RPMI8226 (cell line): ENCODE data around the gene ZFR2.
A peak's percentile ranks its signal among the peaks of the same experiment; 100 is the strongest.
"Not testable (repeated sequence)": the region's sequence is repeated elsewhere in the genome, so short reads cannot be mapped to it uniquely, and the experiment has no call there.

ENCODE experiments used
- DNase-seq: peaks from one replicate; pipeline ENCODE4 v3.0.0-alpha.2; 2015

Gene ZFR2

DNA sequence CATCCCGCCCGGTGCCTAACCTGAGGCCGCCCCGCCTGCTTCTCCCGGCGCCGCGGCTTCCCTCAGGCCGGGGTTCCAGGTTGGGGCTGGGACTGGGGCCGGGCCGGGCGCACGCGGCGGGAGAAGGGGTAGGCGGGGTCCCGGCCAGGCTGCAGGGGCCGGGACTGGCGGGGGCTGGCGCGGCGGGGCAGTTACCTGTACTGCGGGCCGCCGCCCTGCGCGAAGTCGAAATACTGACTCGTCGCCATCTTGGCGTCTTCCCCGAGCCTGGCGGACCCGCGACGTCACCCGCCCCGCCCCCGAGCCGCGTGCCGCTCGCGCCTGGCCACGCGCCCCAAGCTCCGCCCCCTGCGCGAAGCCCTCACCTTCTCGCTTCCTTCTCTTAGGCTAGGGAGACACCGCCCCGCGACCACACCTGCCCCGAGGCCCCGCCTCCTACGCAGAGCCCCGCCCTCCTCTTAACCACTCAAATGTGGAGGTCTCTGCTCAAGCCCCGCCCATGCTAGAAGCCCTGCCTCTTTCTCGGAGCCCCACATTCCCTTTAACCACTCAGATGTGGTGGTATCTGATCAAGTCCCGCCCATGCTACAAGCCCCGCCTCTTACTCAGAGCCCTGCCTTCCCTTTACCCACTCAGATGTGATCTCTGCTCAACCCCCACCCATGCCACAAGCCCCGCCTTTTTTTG is at the start of gene ZFR2:
Gene ZFR2, minus strand, starts transcription at position 269 of the 687 bp plus-strand sequence. Its CDS starts 21 bp downstream, at position 248.
- no peak for DNase-seq

DNA sequence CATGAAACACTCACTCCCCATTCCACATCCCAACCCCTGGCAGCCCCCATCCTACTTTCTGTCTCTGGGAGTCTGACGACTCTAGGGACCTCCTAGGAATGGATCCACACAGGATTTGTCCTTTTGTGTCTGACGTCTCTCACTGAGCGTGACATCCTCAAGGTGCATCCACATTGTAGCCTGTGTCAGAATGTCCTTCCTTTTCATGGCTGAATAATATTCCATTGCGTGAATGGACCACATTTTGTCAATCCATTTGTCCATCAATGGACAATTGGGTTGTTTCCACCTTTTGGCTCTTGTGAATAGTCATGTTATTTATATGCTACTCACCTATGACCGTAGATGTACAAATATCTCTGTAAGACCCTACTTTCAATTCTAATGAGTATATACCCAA is 47.2 kb upstream of the ZFR2 start:
- DNase-seq = no peak

DNA sequence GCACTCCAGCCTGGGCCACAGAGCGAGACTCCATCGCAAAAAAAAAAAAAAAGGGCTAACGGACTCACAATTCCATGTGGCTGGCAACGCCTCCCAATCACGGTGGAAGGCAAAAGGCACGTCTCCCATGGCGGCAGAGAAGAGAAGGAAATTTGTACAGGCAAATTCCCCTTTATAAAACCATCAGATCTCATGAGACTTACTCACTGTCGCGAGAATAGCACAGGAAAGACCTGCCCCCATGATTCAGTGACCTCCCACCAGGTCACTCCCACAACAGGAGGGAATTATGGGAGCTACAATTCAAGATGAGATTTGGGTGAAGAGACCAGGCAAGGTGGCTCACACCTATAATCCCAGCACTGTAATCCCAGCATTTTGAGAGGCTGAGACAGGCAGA is 45.4 kb upstream of the ZFR2 start:
- DNase-seq = no peak

DNA sequence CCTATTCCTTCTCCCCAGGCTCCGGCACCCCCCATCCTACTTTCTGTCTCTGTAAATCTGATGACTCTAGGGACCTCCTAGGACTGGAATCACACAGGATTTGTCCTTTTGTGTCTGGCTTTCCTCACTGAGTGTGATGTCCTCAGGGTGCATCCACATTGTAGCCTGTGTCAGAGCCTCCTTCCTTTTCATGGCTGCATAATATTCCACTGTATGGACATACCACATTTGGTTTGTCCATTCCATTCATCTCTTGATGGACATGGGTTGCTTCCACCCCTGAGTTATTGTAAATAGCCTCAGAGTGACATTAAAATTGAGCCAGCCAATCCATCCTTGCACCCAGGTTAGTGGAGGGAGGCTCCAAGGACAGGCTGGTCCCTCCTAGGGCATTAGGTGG is 41.3 kb upstream of the ZFR2 start:
- DNase-seq = no peak

DNA sequence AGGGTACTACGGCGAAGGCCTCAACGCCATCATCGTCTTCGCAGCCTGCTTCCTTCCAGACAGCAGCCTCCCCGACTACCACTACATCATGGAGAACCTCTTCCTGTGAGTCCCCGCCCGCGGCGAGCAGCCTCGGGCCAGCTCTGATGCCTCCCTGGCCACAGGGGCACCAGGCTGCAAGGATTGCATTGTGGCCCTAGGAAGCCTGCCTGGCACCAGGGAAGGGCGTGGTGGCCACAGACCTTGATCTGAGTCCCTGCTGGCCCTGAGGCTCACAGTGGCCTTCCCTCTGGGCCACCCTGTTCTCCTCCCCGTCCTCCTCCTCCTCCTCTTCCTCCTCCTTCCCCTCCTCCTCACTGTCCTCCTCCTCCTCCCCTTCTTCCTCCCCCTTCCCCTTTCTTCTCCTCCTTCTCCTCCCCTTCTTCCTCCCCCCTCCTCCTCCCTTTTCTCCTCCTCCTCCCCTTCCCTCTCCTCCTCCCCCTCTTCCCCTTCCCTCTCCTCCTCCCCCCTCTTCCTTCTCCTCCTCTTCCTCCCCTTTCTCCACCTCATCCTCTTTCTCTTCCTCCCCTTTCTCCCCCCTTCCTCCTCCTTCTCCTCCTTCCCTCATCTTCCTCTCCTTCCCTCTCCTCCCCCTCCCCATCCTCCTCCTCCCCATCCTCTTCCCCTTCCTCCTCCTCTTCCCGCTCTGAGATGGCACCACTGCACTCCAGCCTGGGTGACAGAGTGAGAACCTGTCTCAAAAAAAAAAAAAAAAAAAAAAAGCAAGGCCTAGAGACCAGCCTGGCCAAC is 39.6 kb upstream of the ZFR2 start:
- no peak for DNase-seq

DNA sequence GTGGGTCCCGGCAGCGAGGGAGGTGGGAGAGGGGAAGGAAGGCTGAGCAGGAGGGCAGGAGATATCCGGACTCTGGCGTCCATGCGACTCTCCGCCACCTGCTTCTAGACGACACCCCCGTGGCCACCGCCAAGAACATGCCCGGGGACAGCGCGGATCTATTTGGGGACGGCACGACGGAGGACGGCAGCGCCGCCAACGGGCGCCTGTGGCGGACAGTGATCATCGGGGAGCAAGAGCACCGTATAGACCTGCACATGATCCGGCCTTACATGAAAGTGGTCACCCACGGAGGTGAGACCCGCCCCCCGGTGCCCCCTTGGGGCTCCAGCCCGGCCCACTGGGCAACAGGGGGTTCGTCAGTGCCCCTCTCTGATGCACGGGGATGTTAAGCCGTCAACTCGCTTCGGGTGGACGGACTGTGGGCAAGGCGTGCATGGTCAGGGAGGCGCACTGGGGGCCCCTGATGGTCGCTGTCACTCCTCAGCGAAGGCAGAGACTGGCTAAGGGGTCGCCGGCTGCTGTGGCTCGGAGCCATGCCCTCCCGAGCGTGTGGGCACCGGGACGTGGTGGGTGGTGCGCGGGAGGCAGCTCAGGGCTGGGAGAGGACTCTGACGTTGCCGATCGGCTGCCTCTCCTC is 38.9 kb upstream of the ZFR2 start:
- DNase-seq = no peak

DNA sequence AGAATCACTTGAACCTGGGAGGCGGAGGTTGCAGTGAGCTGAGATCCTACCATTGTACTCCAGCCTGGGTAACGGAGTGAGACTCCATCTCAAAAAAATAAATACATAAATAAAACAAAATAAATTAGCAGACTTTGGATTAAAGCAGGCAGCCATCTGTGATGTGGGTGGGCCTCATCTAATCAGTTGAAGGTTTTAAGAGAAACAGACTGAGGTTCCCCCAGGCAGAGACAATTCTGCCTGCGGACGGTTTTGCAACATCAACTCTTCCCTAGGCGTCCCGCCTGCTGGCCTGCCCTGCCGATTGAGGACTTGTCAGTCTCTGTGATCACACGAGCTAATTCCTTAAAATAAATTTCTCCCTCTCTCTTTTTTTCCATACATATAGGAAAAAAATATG is 35.4 kb upstream of the ZFR2 start:
- no peak for DNase-seq

DNA sequence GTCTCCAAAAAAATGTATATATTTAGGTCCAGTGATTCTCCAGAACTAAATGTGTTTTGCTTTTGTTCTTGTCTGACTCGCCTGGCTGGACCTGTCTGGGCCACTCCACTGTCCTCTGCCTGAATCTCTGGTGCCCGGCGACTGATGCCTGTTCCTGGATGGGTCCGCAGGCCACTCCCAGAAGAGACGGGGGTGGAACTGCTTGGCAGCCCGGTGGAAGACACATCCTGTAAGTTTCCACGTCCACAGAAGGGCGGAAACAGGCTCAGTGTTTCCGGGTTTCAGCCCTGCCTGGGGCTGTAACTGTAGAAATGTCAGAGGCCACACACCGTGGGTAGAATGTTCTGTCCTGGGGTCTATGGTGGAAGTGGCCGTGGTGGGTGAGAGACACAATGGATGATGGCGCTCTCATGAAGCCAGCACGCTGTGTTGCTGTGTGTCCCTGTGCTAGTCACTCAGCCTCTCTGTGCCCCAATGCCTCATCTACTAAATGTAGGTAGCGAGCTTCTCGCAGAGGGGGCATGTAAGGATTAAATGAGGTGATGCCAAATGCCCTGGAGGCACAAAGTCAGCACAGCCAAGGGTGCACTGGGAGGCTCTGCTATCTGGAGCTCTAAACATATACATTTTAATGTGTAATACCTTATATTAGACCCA is 33.6 kb upstream of the ZFR2 start:
- no peak for DNase-seq

DNA sequence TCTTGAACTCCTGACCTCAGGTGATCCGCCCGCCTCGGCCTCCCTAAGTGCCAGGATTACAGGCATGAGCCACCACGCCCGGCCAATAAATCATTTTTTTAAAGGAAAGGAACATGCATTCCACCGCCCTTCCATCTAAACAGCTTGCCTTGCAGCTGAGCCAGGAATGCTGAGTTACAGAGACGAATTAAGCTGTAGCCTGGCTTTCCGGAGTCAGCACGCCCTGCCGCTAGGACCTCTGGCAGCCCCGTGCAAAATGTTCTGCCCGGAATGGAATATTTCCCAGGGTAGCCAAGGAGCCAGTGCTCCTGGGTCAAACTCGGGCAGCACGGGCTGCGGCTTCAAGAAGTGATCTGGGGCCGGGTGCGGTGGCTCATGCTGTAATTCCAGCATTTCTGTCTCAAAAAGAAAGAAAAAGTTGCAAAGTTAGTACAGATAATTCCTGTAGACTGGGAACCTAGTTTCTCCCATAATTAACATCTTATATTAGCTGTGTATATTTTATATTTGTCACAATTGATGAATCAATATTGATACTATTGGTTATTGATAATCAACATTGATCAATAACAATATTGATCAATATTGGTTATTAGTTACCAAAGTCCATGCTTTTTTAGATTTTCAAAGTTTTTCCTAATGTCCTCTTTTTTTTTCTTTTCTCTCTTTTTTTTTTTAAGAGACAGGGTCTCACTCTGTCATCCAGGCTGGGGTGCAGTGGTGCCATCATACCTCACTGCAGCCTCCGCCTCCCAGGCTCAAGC is 30.9 kb upstream of the ZFR2 start:
- no peak for DNase-seq

DNA sequence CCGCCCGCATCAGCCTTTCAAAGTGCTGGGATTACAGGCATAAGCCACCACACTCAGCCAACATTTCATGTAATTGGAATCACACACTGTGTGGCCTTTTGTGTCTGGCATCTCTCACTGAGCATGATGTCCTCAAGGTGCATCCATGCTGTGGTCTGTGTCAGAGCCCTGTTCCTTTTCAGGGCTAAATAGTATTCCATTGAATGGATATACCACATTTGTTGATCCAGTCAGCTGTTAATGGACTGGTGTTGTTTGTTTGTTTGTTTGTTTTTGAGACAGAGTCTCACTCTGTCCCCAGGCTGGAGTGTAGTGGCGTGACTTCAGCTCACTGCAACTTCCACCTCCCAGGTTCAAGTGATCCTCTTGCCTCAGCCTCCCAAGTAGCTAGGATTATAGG is 29.6 kb upstream of the ZFR2 start:
- no peak for DNase-seq

DNA sequence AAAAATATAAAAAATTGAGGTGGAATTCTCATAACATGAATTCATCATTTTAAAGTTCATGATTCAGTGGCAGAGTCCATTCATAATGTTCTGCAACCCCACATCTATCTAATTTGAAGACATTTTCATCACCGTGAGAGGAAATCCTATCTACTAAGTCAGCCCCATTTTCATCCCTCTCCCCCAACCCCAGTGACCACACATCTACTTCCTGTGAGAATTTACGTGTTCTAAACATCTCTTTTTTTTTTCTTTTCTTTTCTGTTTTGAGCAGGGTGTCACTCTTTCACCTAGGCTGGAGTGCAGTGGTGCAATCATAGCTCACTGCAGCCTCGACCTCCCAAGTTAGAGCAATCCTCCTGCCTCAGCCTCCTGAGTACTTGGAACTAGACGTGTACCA is 29.1 kb upstream of the ZFR2 start:
- no peak for DNase-seq

DNA sequence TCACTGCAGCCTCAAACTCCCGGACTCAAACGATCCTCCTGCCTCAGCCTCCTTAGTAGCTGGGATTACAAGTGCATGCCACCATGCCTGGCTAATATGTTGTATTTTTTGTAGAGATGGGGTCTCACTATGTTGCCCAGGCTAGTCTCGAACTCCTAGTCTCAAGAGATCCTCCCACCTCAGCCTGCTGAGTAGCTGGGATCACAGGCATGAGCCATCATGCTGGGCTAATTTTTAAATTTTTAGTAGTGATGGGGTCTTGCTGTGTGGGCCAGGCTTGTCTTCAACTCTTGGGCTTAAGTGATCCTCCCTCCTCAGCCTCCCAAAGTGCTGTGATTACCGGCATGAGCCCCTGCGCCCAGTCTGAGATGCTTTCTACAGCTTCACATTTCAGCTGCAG is 26.9 kb upstream of the ZFR2 start:
- no peak for DNase-seq

DNA sequence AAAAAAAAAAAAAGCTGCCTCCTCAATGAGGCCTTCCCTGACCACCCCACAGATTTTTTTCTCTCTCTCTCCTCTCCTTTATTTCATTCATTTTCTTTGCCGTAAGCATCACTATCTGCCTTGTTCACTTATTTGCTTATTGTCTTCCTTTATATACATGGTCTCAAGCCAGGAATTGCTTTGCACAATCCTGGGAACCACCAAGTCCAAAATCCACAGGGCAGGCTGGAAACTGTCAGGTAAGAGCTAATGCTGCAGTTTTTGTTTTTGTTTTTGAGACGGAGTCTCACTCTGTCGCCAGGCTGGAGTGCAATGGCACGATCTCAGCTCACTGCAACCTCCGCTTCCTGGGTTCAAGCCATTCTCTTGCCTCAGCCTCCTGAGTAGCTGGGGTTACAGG is 26.1 kb upstream of the ZFR2 start:
- not testable (repeated sequence) for DNase-seq

DNA sequence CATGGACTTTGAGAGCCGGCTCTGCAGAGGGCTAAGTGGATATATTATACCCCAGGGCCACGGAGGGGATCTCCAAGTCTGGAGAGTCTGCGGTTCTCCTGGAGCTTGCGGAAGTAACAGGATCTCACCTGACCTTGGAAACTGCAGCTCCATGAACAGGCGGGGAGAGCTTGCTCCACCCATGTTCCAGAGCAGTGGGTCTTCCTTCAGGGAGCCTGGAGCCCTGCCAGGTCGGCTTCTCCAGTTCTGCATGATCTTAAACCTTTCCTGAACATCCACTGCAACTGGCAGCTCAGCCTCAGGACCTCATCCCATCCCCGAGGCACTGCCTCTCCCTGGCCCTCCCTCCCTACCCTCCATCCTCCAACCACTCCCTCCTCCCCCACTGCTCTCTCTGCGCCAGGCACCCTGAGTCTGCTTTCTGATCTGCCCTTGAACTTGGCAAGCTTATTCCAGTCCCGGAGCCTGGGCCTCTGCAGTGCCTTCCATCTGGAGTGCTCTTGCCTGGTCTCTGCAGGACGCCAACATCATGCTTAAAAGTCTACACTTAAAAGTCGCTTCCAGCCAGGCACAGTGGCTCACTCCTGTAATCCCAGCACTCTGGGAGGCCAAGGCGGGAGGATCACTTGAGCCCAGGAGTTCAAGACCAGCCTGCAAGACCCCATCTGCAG is 24.8 kb upstream of the ZFR2 start:
- DNase-seq = no peak

DNA sequence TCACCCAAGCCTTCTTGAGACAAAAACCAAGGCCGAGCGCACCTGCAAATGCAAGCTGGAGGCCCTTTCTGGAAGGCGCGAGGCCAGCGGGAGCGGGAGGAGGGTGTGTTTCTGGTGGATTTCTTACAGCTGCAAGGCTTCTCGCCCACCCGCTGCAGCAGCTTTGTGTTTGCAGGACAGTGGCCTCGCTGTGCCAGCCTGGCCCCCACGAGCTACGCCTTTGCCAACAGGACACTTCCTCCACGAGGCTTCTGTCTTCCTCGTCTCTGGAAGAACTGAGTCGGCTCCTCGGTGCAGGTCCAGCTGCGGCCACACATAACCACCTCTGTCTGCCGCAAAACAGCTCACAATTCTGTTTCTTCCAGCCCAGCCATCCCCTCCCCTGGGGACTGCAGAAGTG is 21.8 kb upstream of the ZFR2 start:
- no peak for DNase-seq

DNA sequence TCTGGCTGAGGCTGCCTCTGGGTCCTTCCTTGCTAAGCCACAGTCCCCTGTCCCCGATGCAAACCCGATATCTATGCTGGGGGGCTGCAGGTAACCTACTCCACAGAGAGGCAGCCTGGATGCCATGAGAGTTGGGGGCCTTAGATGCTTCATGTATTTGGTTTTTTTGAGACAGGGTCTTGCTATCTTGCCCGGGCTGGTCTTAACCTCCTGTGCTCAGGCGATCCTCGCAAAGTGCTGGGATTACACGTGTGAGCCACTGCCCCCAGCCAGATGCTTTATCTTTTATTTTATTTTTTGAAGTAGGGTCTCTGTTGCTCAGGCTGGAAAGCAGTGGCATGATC is 13.2 kb upstream of the ZFR2 start:
- DNase-seq = no peak

DNA sequence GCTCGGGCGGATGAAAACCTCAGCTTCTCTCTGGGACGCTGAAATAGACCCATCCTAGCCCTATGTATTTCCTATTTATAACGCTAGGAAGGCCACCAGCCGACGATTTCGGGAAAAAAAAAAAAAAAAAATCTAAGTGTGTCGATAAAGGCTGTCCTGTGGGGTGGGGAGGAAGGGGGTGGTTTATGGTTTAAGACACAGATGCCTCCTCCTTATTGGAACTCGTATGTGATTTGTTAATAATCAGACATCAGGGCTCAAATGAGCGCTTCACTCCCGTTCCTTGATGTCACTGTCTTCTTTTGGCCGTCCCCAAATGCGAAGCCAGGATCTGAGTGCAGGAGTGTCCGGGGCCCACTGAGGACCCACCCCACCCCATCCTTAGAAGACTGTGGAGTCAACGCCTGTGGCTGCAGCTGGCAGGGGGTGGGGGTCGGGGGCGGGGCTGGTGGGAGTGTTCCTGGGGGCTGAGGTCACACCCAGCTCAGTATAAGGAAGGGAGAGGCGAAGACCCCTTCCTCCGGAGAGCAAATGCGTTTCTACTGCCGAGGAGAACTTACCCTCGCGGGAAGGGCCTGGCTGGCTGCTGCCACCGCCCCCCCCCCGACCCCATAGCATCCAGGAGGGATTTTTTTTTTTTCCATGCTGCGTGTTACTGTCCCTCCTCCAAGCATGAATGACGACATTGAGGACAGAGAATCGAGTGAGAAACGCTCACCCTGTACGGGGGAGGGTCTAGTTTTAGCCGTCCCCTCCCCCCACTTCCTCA is 12.6 kb upstream of the ZFR2 start:
- no peak for DNase-seq

DNA sequence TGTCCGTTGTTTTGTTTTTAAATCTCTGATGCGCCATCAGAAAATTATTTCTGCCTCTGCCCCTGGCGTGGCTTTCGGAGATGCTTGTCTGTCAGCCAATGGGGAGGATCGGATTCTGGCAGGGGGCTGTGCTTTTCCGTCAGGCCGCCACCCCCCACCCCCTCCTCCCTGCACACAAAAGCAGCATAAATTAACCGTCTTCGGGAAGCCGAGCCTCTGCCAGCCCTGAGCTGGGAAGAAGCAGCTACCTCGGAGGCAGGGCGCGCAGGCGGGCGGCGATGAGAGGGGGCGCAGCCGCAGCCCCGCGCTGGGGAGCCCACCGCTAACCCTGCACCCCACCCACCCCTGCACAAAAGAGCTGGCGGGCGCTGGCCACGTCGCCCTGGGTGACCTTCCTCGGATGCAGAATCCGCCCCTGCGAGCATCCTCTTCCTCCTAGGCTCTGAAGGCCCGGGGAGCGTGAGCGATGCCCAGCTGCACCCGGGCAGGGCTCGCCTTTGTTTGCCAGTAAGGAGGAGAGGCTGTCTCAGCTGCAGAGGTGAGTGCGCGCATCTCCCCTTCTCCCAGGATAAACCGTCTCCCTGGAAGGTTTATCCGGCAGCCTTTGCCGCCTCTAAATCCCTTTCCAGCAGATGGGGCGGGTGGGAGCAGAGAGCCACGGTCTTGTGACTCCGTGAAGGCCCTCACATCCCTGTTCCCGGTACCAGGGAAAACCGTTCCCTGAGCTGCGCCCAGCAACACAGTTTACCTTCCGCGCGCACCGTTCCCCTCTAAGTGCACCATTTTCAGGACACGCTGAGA is 11.8 kb upstream of the ZFR2 start, which contains the start of gene ATCAY:
Gene ATCAY, plus strand, starts transcription at position 215 of the 801 bp plus-strand sequence. CDS start 5,083 bp downstream, outside the sequence.
- no peak for DNase-seq

DNA sequence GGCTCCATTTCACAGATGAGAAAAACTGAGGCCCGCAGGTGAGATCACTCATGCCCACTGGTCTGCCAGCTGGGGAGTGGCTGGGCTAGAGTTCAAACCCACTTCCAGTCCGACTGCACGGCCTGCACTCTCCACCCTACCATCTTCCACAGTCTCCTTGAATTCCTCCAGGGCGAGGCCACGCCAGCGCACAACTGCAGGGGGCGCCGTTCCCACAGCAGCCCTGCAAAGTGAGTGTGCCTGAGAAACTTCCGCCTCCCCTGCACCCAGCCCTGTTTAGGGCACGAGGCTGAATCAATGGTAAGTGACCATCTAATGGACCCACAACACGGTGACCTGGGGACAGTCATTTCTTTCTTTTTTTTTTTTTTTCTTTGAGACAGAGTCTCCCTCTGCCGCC is 10.8 kb upstream of the ZFR2 start:
- no peak for DNase-seq

DNA sequence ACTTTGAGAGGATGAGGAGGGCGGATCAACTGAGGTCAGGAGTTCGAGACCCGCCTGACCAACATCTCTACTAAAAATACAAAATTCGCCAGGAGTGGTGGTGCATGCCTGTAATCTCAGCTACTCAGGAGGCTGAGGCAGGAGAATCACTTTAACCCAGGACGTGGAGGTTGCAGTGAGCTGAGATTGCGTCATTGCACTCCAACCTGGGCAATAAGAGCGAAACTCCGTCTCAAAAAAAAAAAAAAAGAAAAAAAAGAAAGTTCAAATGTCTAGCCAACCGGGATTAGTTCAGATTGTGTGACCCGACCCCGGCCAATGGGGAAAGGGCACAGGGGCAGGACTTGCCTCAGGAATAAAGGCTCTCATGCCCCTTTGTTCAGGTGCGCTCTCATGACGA is 5.9 kb upstream of the ZFR2 start:
- DNase-seq = peak; percentile 39

DNA sequence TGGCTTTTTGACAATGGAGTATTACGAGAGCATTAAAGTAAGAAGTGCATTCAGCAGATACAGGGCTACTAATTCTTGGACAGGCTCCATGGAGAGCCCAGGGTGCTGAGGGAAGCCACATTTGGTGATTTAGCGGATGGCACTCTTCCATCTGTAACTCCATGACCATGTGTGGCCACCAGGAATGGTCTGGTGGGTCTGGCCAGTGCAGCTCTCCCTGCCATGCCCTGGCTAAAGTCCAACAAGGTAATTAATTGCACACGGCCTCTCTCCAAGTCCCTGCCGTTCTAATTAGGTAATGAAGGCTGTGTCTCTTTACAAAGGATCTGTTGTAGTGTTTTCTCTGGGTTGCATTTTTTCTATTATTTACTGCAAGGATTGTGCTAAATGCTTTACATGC is 4.3 kb upstream of the ZFR2 start:
- peak; percentile 54 for DNase-seq
